NCI-H2196 treated with DMSO at 0.1 percent for 48 hours (cell line): ENCODE data around the gene POLE2.
"Not testable (repeated sequence)": the region's sequence is repeated elsewhere in the genome, so short reads cannot be mapped to it uniquely, and the experiment has no call there.

ENCODE experiments used
- DNase-seq: peaks from one replicate; lab custom pipeline; 2025; ENCODE audit not compliant: unreplicated experiment; lab: John Stamatoyannopoulos, UW

POLE2 gene

GRCh38 chr14:49619730-49620129 lies 68.3 kb downstream of the POLE2 start:
- no peak for DNase-seq

GRCh38 chr14:49619273-49619672 lies 68.7 kb downstream of the POLE2 start:
- DNase-seq = not testable (repeated sequence)

DNA sequence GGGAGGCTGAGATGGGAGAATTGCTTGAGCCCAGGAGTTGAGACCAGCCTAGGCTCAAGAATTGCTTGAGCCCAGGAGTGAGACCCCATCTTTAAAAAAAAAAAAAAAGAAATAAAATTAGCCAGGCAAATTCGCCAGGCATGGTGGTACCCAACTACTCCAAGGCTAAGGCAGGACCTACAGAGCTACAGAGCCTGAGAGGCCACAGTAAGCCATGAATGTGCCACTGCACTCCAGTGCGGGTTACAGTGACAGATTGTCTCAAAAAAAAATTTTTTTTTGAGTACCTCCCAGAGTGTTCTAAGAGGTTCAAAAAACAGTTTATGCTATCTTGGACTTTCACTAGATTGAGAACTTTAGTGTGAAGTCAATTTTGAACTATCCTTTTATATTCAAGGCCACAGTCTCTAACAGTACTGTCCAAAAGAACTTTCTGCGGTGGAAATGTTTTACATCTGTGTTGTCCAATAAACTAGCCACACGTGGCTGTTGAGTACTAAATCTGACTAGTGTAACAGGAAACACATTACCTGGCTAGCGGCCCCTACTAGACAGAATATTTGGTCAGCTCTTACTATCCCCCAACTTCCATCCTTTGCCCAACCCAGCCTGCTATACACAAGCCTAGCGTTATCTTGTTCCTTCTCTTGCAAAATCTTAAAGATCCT lies 70.0 kb downstream of the POLE2 start:
- no peak for DNase-seq

GRCh38 chr14:49615776-49616175 lies 72.2 kb downstream of the POLE2 start:
- DNase-seq = no peak

GRCh38 chr14:49614196-49614595 lies 73.8 kb downstream of the POLE2 start:
- DNase-seq = no peak

- no peak for DNase-seq
These were observed 75.3 kb downstream of the POLE2 start for GRCh38 chr14:49612671-49613070.

DNA sequence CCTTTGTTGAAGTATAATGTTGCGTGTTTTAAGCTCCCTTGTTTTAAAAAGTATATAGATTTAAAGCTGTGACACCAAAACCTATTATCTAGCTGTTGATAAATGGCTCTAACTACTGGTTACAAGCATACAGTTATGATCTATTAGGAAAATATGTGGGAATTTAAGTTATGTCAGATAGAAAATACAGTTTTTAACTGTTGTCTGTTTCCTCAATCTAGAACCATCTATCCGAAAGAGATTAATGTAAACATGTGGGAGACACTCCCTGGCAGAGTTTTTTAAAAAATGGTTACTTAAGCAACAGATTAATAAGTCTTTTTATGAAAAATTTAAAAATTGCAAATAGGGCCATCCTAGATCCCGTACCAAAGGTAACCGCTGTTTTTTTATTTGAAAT lies 75.8 kb downstream of the POLE2 start:
- DNase-seq = no peak

DNA sequence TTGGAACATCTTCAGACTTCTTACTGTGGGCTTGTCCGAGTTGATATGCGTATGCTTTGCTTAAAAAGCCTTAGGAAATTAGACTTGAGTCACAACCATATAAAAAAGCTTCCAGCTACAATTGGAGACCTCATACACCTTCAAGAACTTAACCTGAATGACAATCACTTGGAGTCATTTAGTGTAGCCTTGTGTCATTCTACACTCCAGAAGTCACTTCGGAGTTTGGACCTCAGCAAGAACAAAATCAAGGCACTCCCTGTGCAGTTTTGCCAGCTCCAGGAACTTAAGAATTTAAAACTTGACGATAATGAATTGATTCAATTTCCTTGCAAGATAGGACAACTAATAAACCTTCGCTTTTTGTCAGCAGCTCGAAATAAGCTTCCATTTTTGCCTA lies 80.4 kb downstream of the POLE2 start:
- no peak for DNase-seq

- peak; percentile 72 for DNase-seq
These were observed 89.3 kb downstream of the POLE2 start, which contains the start of gene LRR1 for GRCh38 chr14:49598485-49599300. LRR1 (plus strand) TSS chr14:49598940; CDS start chr14:49599021, 81 bp downstream.

GRCh38 chr14:49598189-49598484 lies 89.9 kb downstream of the POLE2 start:
- DNase-seq = no peak

- DNase-seq = no peak
These were observed 93.5 kb downstream of the POLE2 start for GRCh38 chr14:49594347-49595091.
